Activated CD4-positive, CD25-positive, alpha-beta regulatory T cell treated with anti-CD3 and anti-CD28 coated beads, Interleukin-2, amount 50 U/mL, for 24 hours (primary cell): ENCODE measurements around the gene CORO2A.
A peak's percentile ranks its signal among the peaks of the same experiment; 100 is the strongest.
"Not testable (repeated sequence)": the region's sequence is repeated elsewhere in the genome, so short reads cannot be mapped to it uniquely, and the experiment has no call there.

ENCODE experiments used
- ATAC-seq, 2 donors: fragments of 150-1000 bp; cut with Tn5 transposase; one replicate each; pipeline ENCODE4 v1.10.0; 2021; ENCODE audit warnings: mild to moderate bottlenecking in 1 of 2, moderate library complexity in 1 of 2

Gene CORO2A

GRCh38 chr9:98135938-98136337, 56.5 kb downstream of the CORO2A start:
- ATAC-seq = no peak

- ATAC-seq = no peak
Observed at GRCh38 chr9:98135558-98135934, 56.9 kb downstream of the CORO2A start.

GRCh38 chr9:98134702-98135557, 57.5 kb downstream of the CORO2A start:
- ATAC-seq = no peak

- ATAC-seq = peak in 1 of 2 donors; percentile 30
Observed at GRCh38 chr9:98132806-98133631, 59.4 kb downstream of the CORO2A start.

GRCh38 chr9:98132158-98132557, 60.3 kb downstream of the CORO2A start:
- no peak for ATAC-seq

- no peak for ATAC-seq
Observed at GRCh38 chr9:98130576-98131228, 61.7 kb downstream of the CORO2A start.

- ATAC-seq = not testable (repeated sequence)
Observed at GRCh38 chr9:98130060-98130459, 62.4 kb downstream of the CORO2A start.

GRCh38 chr9:98129451-98129881, 63.0 kb downstream of the CORO2A start:
- no peak for ATAC-seq

- ATAC-seq = no peak
Observed at GRCh38 chr9:98128316-98128715, 64.1 kb downstream of the CORO2A start.

GRCh38 chr9:98127226-98127625, 65.2 kb downstream of the CORO2A start:
- no peak for ATAC-seq

- ATAC-seq = no peak
Observed at GRCh38 chr9:98124637-98125426, 67.6 kb downstream of the CORO2A start.

- ATAC-seq = not testable (repeated sequence)
Observed at GRCh38 chr9:98124091-98124490, 68.3 kb downstream of the CORO2A start.

- no peak for ATAC-seq
Observed at GRCh38 chr9:98121058-98121457, 71.4 kb downstream of the CORO2A start.

GRCh38 chr9:98120476-98120875, 72.0 kb downstream of the CORO2A start:
- no peak for ATAC-seq

- peak; percentile 58 to 63 for ATAC-seq
Observed at GRCh38 chr9:98118640-98119601, 73.5 kb downstream of the CORO2A start, which contains the start of gene TRIM14. Gene TRIM14, minus strand, starts transcription at chr9:98119222. Its CDS starts 34 bp downstream, at chr9:98119188.

GRCh38 chr9:98117984-98118639, 74.3 kb downstream of the CORO2A start:
- ATAC-seq = peak; percentile 56 to 72

- ATAC-seq = not testable (repeated sequence)
Observed at GRCh38 chr9:98117097-98117496, 75.3 kb downstream of the CORO2A start.

GRCh38 chr9:98109052-98109451, 83.4 kb downstream of the CORO2A start:
- ATAC-seq = no peak

- peak; percentile 86 to 92 for ATAC-seq
Observed at GRCh38 chr9:98108531-98109031, 83.9 kb downstream of the CORO2A start.

GRCh38 chr9:98107926-98108325, 84.5 kb downstream of the CORO2A start:
- ATAC-seq = no peak
